ENCODE data around the gene RAB15. TPM values are rescaled to one million over a fixed set of nuclear protein-coding genes. Genes with fewer than 3 reads are reported as not detected.
"Not testable (repeated sequence)": the region's sequence is repeated elsewhere in the genome, so short reads cannot be mapped to it uniquely, and the experiment has no call there.

The RAB15 gene
- total and polyA plus RNA-seq, 2 donors (not counting 1 experiment from before 2014, with no cell fraction given) = 2.2 to 3.6 TPM

DNA sequence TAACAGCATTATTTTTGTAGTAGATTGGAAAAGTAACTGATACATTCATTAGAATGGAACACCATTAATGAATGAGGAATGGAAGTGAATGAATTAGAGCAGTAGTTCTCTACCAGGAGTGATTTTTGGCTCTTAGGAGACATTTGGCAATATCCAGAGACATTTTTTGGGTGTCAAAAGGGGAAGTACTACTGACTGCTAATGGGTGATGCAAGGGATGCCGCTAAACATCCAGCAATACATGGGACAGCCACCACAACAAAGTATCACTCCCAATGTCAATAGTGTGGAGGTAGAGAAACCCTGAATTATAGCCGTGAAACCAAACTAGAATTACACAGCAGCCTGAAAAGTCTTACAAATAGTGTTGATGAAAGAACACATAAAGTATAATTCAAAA, 56.3 kb downstream of the RAB15 start:
- Histone ChIP-seq H4K20me1 (ENCODE audit: control insufficient read depth, extremely low read depth, insufficient read depth, low read length) (no peaks in the 10 kb centered on the region), H2AFZ (ENCODE audit: low read length) (no peak overlapping the region), H3K27ac (ENCODE audit: insufficient read depth, low read length) (no peak overlapping the region), H3K79me2 (ENCODE audit: control insufficient read depth, insufficient read depth, low read length) (peaks cover 36% of the 10 kb centered on the region), H3K9me3 (ENCODE audit: control insufficient read depth, insufficient read depth, low read depth, low read length) (no peaks in the 10 kb centered on the region), H3K4me1 (ENCODE audit: control insufficient read depth, extremely low read depth, insufficient read depth, low read length) (peaks cover 7% of the 10 kb centered on the region), H3K4me2 (ENCODE audit: extremely low read depth, insufficient read depth, low read length) (peak overlapping the region; percentile 97), H3K27me3 (ENCODE audit: control insufficient read depth, insufficient read depth, low read length) (no peaks in the 10 kb centered on the region), H3K4me3 (replicated peaks in 1 of 4; ENCODE audit: control extremely low read depth in 1 of 4, insufficient read depth in 1 of 4, low read depth in 3 of 4, low read length in 4 of 4) (peak overlapping the region; percentile 11 to 100 (median 91)), H3K36me3 (ENCODE audit: control insufficient read depth, insufficient read depth, low read length) (no peaks in the 10 kb centered on the region), H3K9ac (ENCODE audit: insufficient read depth, low read length) (no peak overlapping the region)
- TF ChIP-seq, protein P1, sequence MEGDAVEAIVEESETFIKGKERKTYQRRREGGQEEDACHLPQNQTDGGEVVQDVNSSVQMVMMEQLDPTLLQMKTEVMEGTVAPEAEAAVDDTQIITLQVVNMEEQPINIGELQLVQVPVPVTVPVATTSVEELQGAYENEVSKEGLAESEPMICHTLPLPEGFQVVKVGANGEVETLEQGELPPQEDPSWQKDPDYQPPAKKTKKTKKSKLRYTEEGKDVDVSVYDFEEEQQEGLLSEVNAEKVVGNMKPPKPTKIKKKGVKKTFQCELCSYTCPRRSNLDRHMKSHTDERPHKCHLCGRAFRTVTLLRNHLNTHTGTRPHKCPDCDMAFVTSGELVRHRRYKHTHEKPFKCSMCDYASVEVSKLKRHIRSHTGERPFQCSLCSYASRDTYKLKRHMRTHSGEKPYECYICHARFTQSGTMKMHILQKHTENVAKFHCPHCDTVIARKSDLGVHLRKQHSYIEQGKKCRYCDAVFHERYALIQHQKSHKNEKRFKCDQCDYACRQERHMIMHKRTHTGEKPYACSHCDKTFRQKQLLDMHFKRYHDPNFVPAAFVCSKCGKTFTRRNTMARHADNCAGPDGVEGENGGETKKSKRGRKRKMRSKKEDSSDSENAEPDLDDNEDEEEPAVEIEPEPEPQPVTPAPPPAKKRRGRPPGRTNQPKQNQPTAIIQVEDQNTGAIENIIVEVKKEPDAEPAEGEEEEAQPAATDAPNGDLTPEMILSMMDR (conservative IDR thresholded peaks at IDR 0.05 in 1 of 2, IDR thresholded peaks at IDR 0.05 in 1 of 2; ENCODE audit: low read depth in 1 of 2, low read length in 2 of 2) = no peak
- no peak for TF ChIP-seq EZH2 (IDR thresholded peaks at IDR 0.05; ENCODE audit: low read length, missing control alignments)
- DNase-seq (ENCODE audit: low read depth in 2 of 2) = no peak

DNA sequence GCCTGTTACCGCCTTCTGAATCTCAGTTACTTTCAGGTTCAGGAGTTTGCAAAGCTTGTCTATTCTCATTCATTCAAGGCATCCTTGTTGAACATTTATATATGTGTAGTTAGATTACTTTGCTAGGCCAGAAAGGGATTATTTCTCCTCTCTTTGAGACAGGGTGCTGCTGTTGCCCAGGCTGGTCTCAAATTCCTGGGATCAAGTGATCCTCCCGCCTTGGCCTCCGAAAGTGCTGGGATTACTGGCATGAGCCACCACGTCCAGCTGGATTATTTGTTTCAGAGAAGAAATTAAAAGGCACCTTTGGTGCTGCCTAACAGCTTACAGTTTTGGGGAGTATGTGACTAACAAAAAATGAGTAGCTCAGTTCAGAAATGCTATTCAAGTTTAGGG, 57.1 kb downstream of the RAB15 start:
- Histone ChIP-seq H3K4me3 (replicated peaks in 1 of 4; ENCODE audit: control extremely low read depth in 1 of 4, insufficient read depth in 1 of 4, low read depth in 3 of 4, low read length in 4 of 4) (peak overlapping the region; percentile 82 to 100 (median 91)), H3K4me1 (ENCODE audit: control insufficient read depth, extremely low read depth, insufficient read depth, low read length) (peaks cover 7% of the 10 kb centered on the region), H3K79me2 (ENCODE audit: control insufficient read depth, insufficient read depth, low read length) (peaks cover 33% of the 10 kb centered on the region), H3K4me2 (ENCODE audit: extremely low read depth, insufficient read depth, low read length) (peak overlapping the region; percentile 97), H3K9ac (ENCODE audit: insufficient read depth, low read length) (peak overlapping the region; percentile 99), H3K27ac (ENCODE audit: insufficient read depth, low read length) (peak overlapping the region; percentile 99), H4K20me1 (ENCODE audit: control insufficient read depth, extremely low read depth, insufficient read depth, low read length) (no peaks in the 10 kb centered on the region), H3K27me3 (ENCODE audit: control insufficient read depth, insufficient read depth, low read length) (no peaks in the 10 kb centered on the region), H3K9me3 (ENCODE audit: control insufficient read depth, insufficient read depth, low read depth, low read length) (no peaks in the 10 kb centered on the region), H3K36me3 (ENCODE audit: control insufficient read depth, insufficient read depth, low read length) (no peaks in the 10 kb centered on the region), H2AFZ (ENCODE audit: low read length) (no peak overlapping the region)
- DNase-seq (ENCODE audit: low read depth in 2 of 2) = no peak
- TF ChIP-seq EZH2 (IDR thresholded peaks at IDR 0.05; ENCODE audit: low read length, missing control alignments) = no peak
- TF ChIP-seq, protein P1 (conservative IDR thresholded peaks at IDR 0.05 in 1 of 2, IDR thresholded peaks at IDR 0.05 in 1 of 2; ENCODE audit: low read depth in 1 of 2, low read length in 2 of 2) = no peak

DNA sequence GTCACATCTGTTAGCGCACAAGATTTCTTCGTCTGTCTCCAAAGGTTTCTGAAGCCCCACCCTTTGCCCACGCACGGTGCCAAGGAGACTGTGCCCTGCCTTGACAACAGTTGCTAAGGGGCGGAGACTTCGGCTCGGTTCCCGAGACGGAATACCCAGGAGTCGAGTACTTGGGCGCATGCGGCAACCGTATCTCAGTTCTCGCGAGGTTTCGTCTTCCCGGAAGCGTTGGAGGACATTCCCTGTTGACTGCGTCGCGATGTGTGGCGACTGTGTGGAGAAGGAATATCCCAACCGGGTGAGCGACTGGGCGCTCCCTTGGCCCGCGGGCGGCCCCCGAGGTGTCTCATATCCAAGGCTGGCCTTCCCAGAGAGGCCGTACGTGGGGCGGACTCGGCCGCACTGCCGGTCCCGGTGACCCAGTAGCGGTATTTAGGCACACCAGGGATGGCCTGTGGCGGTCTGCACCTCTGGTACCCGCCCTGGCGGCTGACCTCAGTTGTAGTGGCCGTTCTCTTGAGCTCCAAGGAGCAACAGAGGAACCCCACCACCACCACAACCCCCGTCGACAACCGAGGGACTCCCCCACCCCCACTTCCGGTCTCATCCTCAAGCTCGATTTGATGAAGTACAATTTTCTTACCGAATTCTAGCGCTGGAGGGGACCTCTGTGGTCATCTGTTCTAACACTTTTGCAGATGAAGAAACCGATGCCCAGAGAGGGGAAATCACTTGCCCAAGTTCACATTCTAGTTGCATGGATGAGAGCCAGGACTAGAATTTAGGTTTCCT, 57.7 kb downstream of the RAB15 start, which contains the start of gene CHURC1:
CHURC1 (plus strand) TSS at position 219 of the 792 bp plus-strand sequence; CDS start at position 260, 41 bp downstream.
- no peaks in the 10 kb centered on the region for H4K20me1 ChIP-seq (ENCODE audit: control insufficient read depth, extremely low read depth, insufficient read depth, low read length)
- H3K4me2 ChIP-seq (ENCODE audit: extremely low read depth, insufficient read depth, low read length) = peak within 1 kb of the TSS; percentile 97
- no peaks in the 10 kb centered on the region for H3K36me3 ChIP-seq (ENCODE audit: control insufficient read depth, insufficient read depth, low read length)
- no peak for TF ChIP-seq EZH2 (IDR thresholded peaks at IDR 0.05; ENCODE audit: low read length, missing control alignments)
- TF ChIP-seq, protein P1 (conservative IDR thresholded peaks at IDR 0.05 in 1 of 2, IDR thresholded peaks at IDR 0.05 in 1 of 2; ENCODE audit: low read depth in 1 of 2, low read length in 2 of 2) = no peak
- no peaks in the 10 kb centered on the region for H3K9me3 ChIP-seq (ENCODE audit: control insufficient read depth, insufficient read depth, low read depth, low read length)
- peak within 1 kb of the TSS; percentile 99 for H3K27ac ChIP-seq (ENCODE audit: insufficient read depth, low read length)
- H3K4me1 ChIP-seq (ENCODE audit: control insufficient read depth, extremely low read depth, insufficient read depth, low read length) = peaks cover 7% of the 10 kb centered on the region
- H3K79me2 ChIP-seq (ENCODE audit: control insufficient read depth, insufficient read depth, low read length) = peaks cover 31% of the 10 kb centered on the region
- peak within 1 kb of the TSS; percentile 99 for H3K9ac ChIP-seq (ENCODE audit: insufficient read depth, low read length)
- H3K27me3 ChIP-seq (ENCODE audit: control insufficient read depth, insufficient read depth, low read length) = no peaks in the 10 kb centered on the region
- peak; percentile 95 to 98 for DNase-seq (ENCODE audit: low read depth in 2 of 2)
- peak within 1 kb of the TSS; percentile 79 for H2AFZ ChIP-seq (ENCODE audit: low read length)
- H3K4me3 ChIP-seq (replicated peaks in 1 of 4; ENCODE audit: control extremely low read depth in 1 of 4, insufficient read depth in 1 of 4, low read depth in 3 of 4, low read length in 4 of 4) = peak within 1 kb of the TSS; percentile 82 to 100 (median 91)

DNA sequence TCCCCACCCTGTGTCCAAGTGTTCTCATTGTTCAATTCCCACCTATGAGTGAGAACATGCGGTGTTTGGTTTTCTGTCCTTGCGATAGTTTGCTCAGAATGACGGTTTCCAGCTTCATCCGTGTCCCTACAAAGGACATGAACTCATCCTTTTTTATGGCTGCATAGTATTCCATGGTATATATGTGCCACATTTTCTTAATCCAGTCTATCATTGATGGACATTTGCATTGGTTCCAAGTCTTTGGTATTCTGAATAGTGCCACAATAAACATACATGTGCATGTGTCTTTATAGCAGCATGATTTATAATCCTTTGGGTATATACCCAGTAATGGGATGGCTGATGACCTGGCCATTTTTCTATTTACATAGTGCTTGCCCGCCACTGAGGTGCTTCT, 58.7 kb downstream of the RAB15 start:
- DNase-seq (ENCODE audit: low read depth in 2 of 2); H3K27ac ChIP-seq (ENCODE audit: insufficient read depth, low read length); H3K9ac ChIP-seq (ENCODE audit: insufficient read depth, low read length); H4K20me1 ChIP-seq (ENCODE audit: control insufficient read depth, extremely low read depth, insufficient read depth, low read length); H3K36me3 ChIP-seq (ENCODE audit: control insufficient read depth, insufficient read depth, low read length); H3K4me2 ChIP-seq (ENCODE audit: extremely low read depth, insufficient read depth, low read length); H2AFZ ChIP-seq (ENCODE audit: low read length); H3K27me3 ChIP-seq (ENCODE audit: control insufficient read depth, insufficient read depth, low read length); H3K9me3 ChIP-seq (ENCODE audit: control insufficient read depth, insufficient read depth, low read depth, low read length); H3K4me1 ChIP-seq (ENCODE audit: control insufficient read depth, extremely low read depth, insufficient read depth, low read length): not testable (repeated sequence)
- peaks cover 31% of the 10 kb centered on the region for H3K79me2 ChIP-seq (ENCODE audit: control insufficient read depth, insufficient read depth, low read length)
- peak overlapping the region in 1 of 4 experiments; percentile 83 for H3K4me3 ChIP-seq (replicated peaks in 1 of 4; ENCODE audit: control extremely low read depth in 1 of 4, insufficient read depth in 1 of 4, low read depth in 3 of 4, low read length in 4 of 4)
